H1 (cell line): ENCODE results near the gene MYL7. TPM values are rescaled to one million over a fixed set of nuclear protein-coding genes. Genes with fewer than 3 reads are reported as not detected.

Experiments
- CTCF ChIA-PET: fragments of 300-600 bp; sonication (Branson Sonifier 250); formaldehyde crosslinking; loops from one replicate; lab custom pipeline; 2021; ENCODE audit not compliant: partially characterized antibody; lab: Charles Lee
- POLR2A ChIA-PET: fragments of 300-600 bp; sonication (Branson Sonifier 250); formaldehyde crosslinking; loops from one replicate; lab custom pipeline; 2021; ENCODE audit warnings: inconsistent platforms; ENCODE audit not compliant: partially characterized antibody; lab: Charles Lee
- DNase-seq, 2 experiments: peaks; one replicate each; pipeline versions ENCODE4 v3.0.0 to v3.0.0-alpha.2; 2010 to 2022; ENCODE audit warnings: low spot score in 2 of 2, low read depth in 1 of 2, mixed read lengths in 1 of 2
- FAIRE-seq: peaks from 2 replicates; lab custom pipeline; 2011; peaks lifted over from hg19 to GRCh38; lab: Jason Lieb, UNC
- H2AFZ ChIP-seq: 2 replicates; pipeline ENCODE4 v1.8.1; 2012; ENCODE audit warnings: low read length, inconsistent platforms
- H2AK5ac ChIP-seq: 2 replicates; pipeline ENCODE4 v1.6.1; 2013; ENCODE audit warnings: low read depth, low read length
- H2BK120ac ChIP-seq: replicated peaks from 2 replicates; pipeline ENCODE3; 2013; ENCODE audit warnings: low read depth, low read length, inconsistent platforms
- H2BK12ac ChIP-seq: 2 replicates; pipeline ENCODE4 v1.6.1; 2013; ENCODE audit warnings: low read depth, low read length
- H2BK15ac ChIP-seq: 2 replicates; pipeline ENCODE4 v1.6.1; 2013; ENCODE audit warnings: low read length
- H2BK20ac ChIP-seq: 2 replicates; pipeline ENCODE4 v1.6.1; 2013; ENCODE audit warnings: low read length
- H2BK5ac ChIP-seq: 2 replicates; pipeline ENCODE4 v1.6.1; 2013; ENCODE audit warnings: low read depth, low read length
- H3K14ac ChIP-seq: 2 replicates; pipeline ENCODE4 v1.6.1; 2013; ENCODE audit warnings: inconsistent platforms; ENCODE audit not compliant: insufficient read length
- H3K18ac ChIP-seq: 2 replicates; pipeline ENCODE4 v1.6.1; 2013; ENCODE audit warnings: low read length; ENCODE audit errors: extremely low read depth
- H3K23ac ChIP-seq: 2 replicates; pipeline ENCODE4 v1.6.1; 2013; ENCODE audit warnings: inconsistent platforms; ENCODE audit not compliant: insufficient read length
- H3K23me2 ChIP-seq: 2 replicates; pipeline ENCODE4 v1.6.1; 2013; ENCODE audit warnings: low read depth, low read length
- H3K27ac ChIP-seq: 2 replicates; pipeline ENCODE4 v1.6.1; 2011; ENCODE audit warnings: low read depth, low read length, inconsistent platforms
- H3K27me3 ChIP-seq, 4 experiments: replicated peaks in 1 of 4; 1 replicate in 1 of 4; 2 replicates in 3 of 4; pipeline versions ENCODE4 v1.6.1 to v1.8.1; 2011 to 2013; ENCODE audit warnings: low read length in 3 of 4, mild to moderate bottlenecking in 3 of 4, inconsistent platforms in 2 of 4, mixed read lengths in 2 of 4, moderate library complexity in 1 of 4; ENCODE audit not compliant: control insufficient read depth in 3 of 4, insufficient read depth in 3 of 4; ENCODE audit errors: extremely low read depth in 1 of 4
- H3K36me3 ChIP-seq, 4 experiments: 2 replicates each; pipeline versions ENCODE4 v1.6.1 to v1.8.1; 2011 to 2013; ENCODE audit warnings: mild to moderate bottlenecking in 4 of 4, low read length in 3 of 4, moderate library complexity in 2 of 4, control low read depth in 1 of 4, inconsistent platforms in 1 of 4; ENCODE audit not compliant: insufficient read depth in 4 of 4, control insufficient read depth in 2 of 4
- H3K4ac ChIP-seq: replicated peaks from 2 replicates; pipeline ENCODE3; 2013; ENCODE audit warnings: low read length, low read depth, mixed read lengths, inconsistent platforms; ENCODE audit not compliant: insufficient read length
- H3K4me1 ChIP-seq, 4 experiments: replicated peaks in 1 of 4; 1 replicate in 1 of 4; 2 replicates in 3 of 4; pipeline versions ENCODE4 v1.6.1 to v1.8.1; 2011 to 2013; ENCODE audit warnings: low read length in 3 of 4, inconsistent platforms in 2 of 4, mixed read lengths in 1 of 4; ENCODE audit not compliant: insufficient read depth in 4 of 4, control insufficient read depth in 3 of 4
- H3K4me2 ChIP-seq, 2 experiments: 2 replicates each; pipeline versions ENCODE4 v1.6.1 to v1.8.1; 2011 to 2013; ENCODE audit warnings: low read depth in 2 of 2, low read length in 2 of 2, control low read depth in 1 of 2, inconsistent platforms in 1 of 2, mild to moderate bottlenecking in 1 of 2; ENCODE audit not compliant: insufficient read depth in 1 of 2
- H3K4me3 ChIP-seq, 4 experiments: fragments of 200-600, 300-600 bp in 1 of 4; sonication (generic), shearing (Covaris generic), sonication (Bioruptor Twin) in 1 of 4; 2 replicates each; pipeline versions ENCODE4 v1.5.1 to v1.8.1; 2011 to 2016; ENCODE audit warnings: low read length in 4 of 4, low read depth in 3 of 4, control low read depth in 2 of 4, inconsistent platforms in 2 of 4, mild to moderate bottlenecking in 2 of 4, mixed read lengths in 1 of 4, moderate library complexity in 1 of 4; ENCODE audit not compliant: insufficient read depth in 2 of 4; ENCODE audit errors: extremely low read depth in 1 of 4
- H3K56ac ChIP-seq: replicated peaks from 2 replicates; pipeline ENCODE3; 2013; ENCODE audit warnings: low read depth, mild to moderate bottlenecking, mixed read lengths, low read length, inconsistent platforms; ENCODE audit not compliant: insufficient read length
- H3K79me1 ChIP-seq: 2 replicates; pipeline ENCODE4 v1.6.1; 2013; ENCODE audit warnings: low read depth, low read length, control low read depth
- H3K79me2 ChIP-seq, 2 experiments: 2 replicates each; pipeline versions ENCODE4 v1.6.1 to v1.8.1; 2012 to 2013; ENCODE audit warnings: low read length in 2 of 2, mild to moderate bottlenecking in 2 of 2, inconsistent platforms in 1 of 2; ENCODE audit not compliant: insufficient read depth in 2 of 2, control insufficient read depth in 1 of 2
- H3K9ac ChIP-seq, 4 experiments: replicated peaks in 1 of 4; 1 replicate in 1 of 4; 2 replicates in 3 of 4; pipeline versions ENCODE4 v1.6.1 to v1.8.1; 2011 to 2013; ENCODE audit warnings: low read depth in 3 of 4, low read length in 3 of 4, control low read depth in 2 of 4, mild to moderate bottlenecking in 2 of 4, moderate library complexity in 2 of 4, inconsistent platforms in 1 of 4; ENCODE audit errors: extremely low read depth in 1 of 4
- H3K9me3 ChIP-seq, 2 experiments: 2 replicates each; pipeline versions ENCODE4 v1.6.1 to v1.8.1; 2012 to 2013; ENCODE audit warnings: mild to moderate bottlenecking in 2 of 2, moderate library complexity in 2 of 2, control low read depth in 1 of 2, inconsistent platforms in 1 of 2, low read depth in 1 of 2, low read length in 1 of 2, mixed read lengths in 1 of 2; ENCODE audit not compliant: insufficient read depth in 2 of 2
- H4K20me1 ChIP-seq, 2 experiments: replicated peaks in 1 of 2; 2 replicates each; pipeline versions ENCODE3 to v1.8.1; 2011 to 2013; ENCODE audit warnings: inconsistent platforms in 2 of 2, low read length in 2 of 2, mild to moderate bottlenecking in 1 of 2; ENCODE audit not compliant: insufficient read depth in 2 of 2, control insufficient read depth in 1 of 2
- H4K5ac ChIP-seq: 2 replicates; pipeline ENCODE4 v1.6.1; 2013; ENCODE audit warnings: low read length, low read depth, mixed read lengths, inconsistent platforms; ENCODE audit not compliant: insufficient read length
- H4K8ac ChIP-seq: 2 replicates; pipeline ENCODE4 v1.8.0; 2013; ENCODE audit warnings: mild to moderate bottlenecking, moderate library complexity, low read length, inconsistent platforms; ENCODE audit not compliant: insufficient read depth; ENCODE audit errors: extremely low read depth
- H4K91ac ChIP-seq: replicated peaks from 2 replicates; pipeline ENCODE3; 2013; ENCODE audit warnings: low read length, mixed read lengths, inconsistent platforms; ENCODE audit not compliant: insufficient read length
- ATF3 ChIP-seq: IDR thresholded peaks from 2 replicates; pipeline ENCODE4 v1.6.1; 2011; ENCODE audit warnings: low read depth, mild to moderate bottlenecking, low read length; ENCODE audit not compliant: insufficient read depth
- HDAC6 ChIP-seq: IDR thresholded peaks from one replicate; pipeline ENCODE4 v1.7.1; 2012; ENCODE audit warnings: low read depth, mild to moderate bottlenecking, inconsistent platforms, low read length, moderate library complexity
- POLR2A ChIP-seq, 2 experiments: IDR thresholded peaks; 1 replicate in 1 of 2; 2 replicates in 1 of 2; pipeline ENCODE4 v1.6.1; 2011; ENCODE audit warnings: low read depth in 2 of 2, low read length in 2 of 2, mild to moderate bottlenecking in 2 of 2; ENCODE audit errors: control extremely low read depth in 1 of 2
- whole genome bisulfite sequencing, 2 experiments: shearing (Covaris generic) in 1 of 2; methylation state at CpG; one replicate each; pipeline versions ENCODE4 v1.1.6 to v1.1.7; 2013 to 2015; ENCODE audit warnings: low lambda C conversion rate in 2 of 2, mixed read lengths in 2 of 2, inconsistent platforms in 1 of 2, low coverage in 1 of 2, missing lambda C conversion rate in 1 of 2; ENCODE audit not compliant: insufficient replicate concordance in 2 of 2, insufficient coverage in 1 of 2, insufficient read length in 1 of 2; ENCODE audit errors: extremely low coverage in 1 of 2, missing lambda C conversion rate in 1 of 2; 5-methylcytosine and 5-hydroxymethylcytosine counted together
- polyA plus RNA-seq, 7 experiments: library from polyadenylated mRNA; depleted of rRNA in 3 of 7; stranded (reverse) in 5 of 7; unstranded in 2 of 7; fragments of >200 nt in 5 of 7; fragments of 200-250 nt in 2 of 7; gene quantifications; 1 replicate in 5 of 7; 2 replicates in 1 of 7; 4 replicates in 1 of 7; pipeline versions ENCODE4 v1.2.1 to v1.2.3, GENCODE V29; 2011 to 2013; ENCODE audit warnings: missing spikeins in 2 of 7, mixed read lengths in 2 of 7
- total RNA-seq: library from RNA; stranded (reverse); fragmentation: NEBNext Ultra II Directional; extraction: Animal tissue kit (Norgen Biotek cat#: 25700); gene quantifications from 2 replicates; pipeline ENCODE4 v1.2.1, GENCODE V29; 2021

Gene MYL7
- total and polyA plus RNA-seq, 2 of the 8 experiments (the other 6 are each of a cell fraction or from before 2014, with no cell fraction given), result 3.3 to 3.4 TPM

- peaks cover 9 to 39% (median 23%) of the 10 kb centered on the region in 4 experiments; a peak in 6 of 8 replicates for H3K36me3 ChIP-seq
- H3K27me3 ChIP-seq, result no peaks in the 10 kb centered on the region
- no peak overlapping the region for H2AFZ ChIP-seq
- no peak overlapping the region for H2BK15ac ChIP-seq
- H3K23me2 ChIP-seq, result no peaks in the 10 kb centered on the region
- H4K8ac ChIP-seq, result no peak overlapping the region
- TF ChIP-seq POLR2A (IDR thresholded peaks at IDR 0.05; ENCODE audit: control extremely low read depth in 1 of 2, low read depth in 2 of 2, low read length in 2 of 2) (peak in 1 of 2 experiments; percentile 35; a peak in 1 of 3 replicates), ATF3 (no peak), HDAC6 (no peak)
- H3K14ac ChIP-seq, result no peak overlapping the region
- no peak overlapping the region for H3K18ac ChIP-seq
- H2AK5ac ChIP-seq, result no peak overlapping the region
- H2BK20ac ChIP-seq, result no peak overlapping the region
- H3K9me3 ChIP-seq, result no peaks in the 10 kb centered on the region
- H4K91ac ChIP-seq, result no peak overlapping the region
- no peak for FAIRE-seq
- H3K9ac ChIP-seq, result no peak overlapping the region
- H3K27ac ChIP-seq, result no peak overlapping the region
- no peak overlapping the region for H2BK5ac ChIP-seq
- no peak overlapping the region for H3K4ac ChIP-seq
- peaks cover 0 to 11% of the 10 kb centered on the region in 2 experiments for H4K20me1 ChIP-seq
- H3K79me2 ChIP-seq, result no peaks in the 10 kb centered on the region
- CTCF ChIA-PET, result interaction anchor here (0.9 to 2.6 kb wide), 2 partner anchors 9 to 47 kb away, joined by 4 to 10 read pairs; partner anchors contain the start of gene PGAM2
- H3K23ac ChIP-seq, result no peak overlapping the region
- peaks cover 0 to 2% (median 0%) of the 10 kb centered on the region in 4 experiments; a peak in 1 of 7 replicates for H3K4me1 ChIP-seq
- 89% methylated on average over 20 of the region's 34 CpGs; no CpG with 5 or more reads in 1 of the 2 experiments for WGBS, 2 experiments
- no peak overlapping the region for H3K4me2 ChIP-seq
- H2BK120ac ChIP-seq, result no peak overlapping the region
- H2BK12ac ChIP-seq, result no peak overlapping the region
- no peak overlapping the region for H4K5ac ChIP-seq
- H3K56ac ChIP-seq, result no peak overlapping the region
- DNase-seq, result no peak
- H3K4me3 ChIP-seq, result no peak overlapping the region
- POLR2A ChIA-PET, result interaction anchor here (1.0 to 3.4 kb wide), 7 partner anchors 11 to 69 kb away, joined by 3 to 50 read pairs (median 3); partner anchors contain the start of gene POLD2
- no peaks in the 10 kb centered on the region for H3K79me1 ChIP-seq
These were observed 28.0 kb downstream of the MYL7 start for GRCh38 chr7:44112997-44113763.
